ENCODE measurements around the gene SYNRG.

- no peak for TF ChIP-seq CTCF (IDR thresholded peaks at IDR 0.05)
- no peak for TF ChIP-seq POLR2A (IDR thresholded peaks at IDR 0.05)
- TF ChIP-seq POLR2AphosphoS5 (IDR thresholded peaks at IDR 0.05) = no peak
- TF ChIP-seq EP300 (IDR thresholded peaks at IDR 0.05) = no peak
Observed at GRCh38 chr17:37478187-37478586, 131.0 kb downstream of the SYNRG start.

Measured in stomach (tissue), 4 donors.